22Rv1 (cell line): ENCODE measurements around the gene PPM1J.
"Not testable (repeated sequence)": the region's sequence is repeated elsewhere in the genome, so short reads cannot be mapped to it uniquely, and the experiment has no call there.

Experiments used
- H3K27ac ChIP-seq: fragments of 450-650 bp; 2 replicates; pipeline ENCODE4 v1.5.1; 2017
- ZFX ChIP-seq: fragments of 450-650 bp; IDR thresholded peaks from 2 replicates; pipeline ENCODE4 v1.6.1; 2017; ENCODE audit warnings: antibody characterized with exemption, borderline replicate concordance
- TF ChIP-seq, protein P1 (sequence below): fragments of 450-650 bp; IDR thresholded peaks from 2 replicates; pipeline ENCODE4 v1.5.1; 2017; ENCODE audit warnings: mild to moderate bottlenecking

The PPM1J gene

DNA sequence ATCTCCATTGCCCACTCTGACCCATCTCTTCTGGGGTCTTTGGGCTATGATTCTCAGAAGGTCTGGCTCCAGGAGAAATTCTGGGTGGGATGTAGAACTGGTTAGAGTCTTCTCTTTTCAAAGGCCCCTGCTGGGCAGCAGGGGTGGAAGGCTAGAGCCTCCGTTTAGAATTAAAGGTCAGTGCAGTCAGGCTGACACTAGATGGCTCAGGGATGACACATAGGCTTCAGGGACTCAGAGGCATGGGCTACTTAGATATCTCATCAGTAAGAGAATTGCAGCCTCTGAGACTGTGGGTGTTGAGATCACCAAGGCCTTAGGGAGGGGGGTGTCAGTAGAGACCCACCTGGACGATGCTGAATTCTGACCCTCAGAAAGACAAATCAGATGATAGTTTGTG is 12.6 kb upstream of the PPM1J start:
- H3K27ac ChIP-seq = no peak overlapping the region
- no peak for TF ChIP-seq ZFX
- TF ChIP-seq, protein P1, sequence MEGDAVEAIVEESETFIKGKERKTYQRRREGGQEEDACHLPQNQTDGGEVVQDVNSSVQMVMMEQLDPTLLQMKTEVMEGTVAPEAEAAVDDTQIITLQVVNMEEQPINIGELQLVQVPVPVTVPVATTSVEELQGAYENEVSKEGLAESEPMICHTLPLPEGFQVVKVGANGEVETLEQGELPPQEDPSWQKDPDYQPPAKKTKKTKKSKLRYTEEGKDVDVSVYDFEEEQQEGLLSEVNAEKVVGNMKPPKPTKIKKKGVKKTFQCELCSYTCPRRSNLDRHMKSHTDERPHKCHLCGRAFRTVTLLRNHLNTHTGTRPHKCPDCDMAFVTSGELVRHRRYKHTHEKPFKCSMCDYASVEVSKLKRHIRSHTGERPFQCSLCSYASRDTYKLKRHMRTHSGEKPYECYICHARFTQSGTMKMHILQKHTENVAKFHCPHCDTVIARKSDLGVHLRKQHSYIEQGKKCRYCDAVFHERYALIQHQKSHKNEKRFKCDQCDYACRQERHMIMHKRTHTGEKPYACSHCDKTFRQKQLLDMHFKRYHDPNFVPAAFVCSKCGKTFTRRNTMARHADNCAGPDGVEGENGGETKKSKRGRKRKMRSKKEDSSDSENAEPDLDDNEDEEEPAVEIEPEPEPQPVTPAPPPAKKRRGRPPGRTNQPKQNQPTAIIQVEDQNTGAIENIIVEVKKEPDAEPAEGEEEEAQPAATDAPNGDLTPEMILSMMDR = no peak

DNA sequence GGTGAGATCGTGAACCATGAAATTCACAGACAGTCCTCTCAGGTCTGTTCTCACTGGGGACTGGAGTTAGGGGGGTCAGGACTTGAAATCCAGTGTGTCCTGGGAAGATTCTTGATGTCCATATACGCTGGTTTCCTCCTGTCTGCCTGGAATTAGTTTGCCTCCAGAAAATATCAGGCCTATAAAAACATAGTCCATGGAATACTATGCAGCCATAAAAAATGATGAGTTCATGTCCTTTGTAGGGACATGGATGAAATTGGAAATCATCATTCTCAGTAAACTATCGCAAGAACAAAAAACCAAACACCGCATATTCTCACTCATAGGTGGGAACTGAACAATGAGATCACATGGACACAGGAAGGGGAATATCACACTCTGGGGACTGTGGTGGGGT is 9.1 kb upstream of the PPM1J start:
- not testable (repeated sequence) for H3K27ac ChIP-seq

DNA sequence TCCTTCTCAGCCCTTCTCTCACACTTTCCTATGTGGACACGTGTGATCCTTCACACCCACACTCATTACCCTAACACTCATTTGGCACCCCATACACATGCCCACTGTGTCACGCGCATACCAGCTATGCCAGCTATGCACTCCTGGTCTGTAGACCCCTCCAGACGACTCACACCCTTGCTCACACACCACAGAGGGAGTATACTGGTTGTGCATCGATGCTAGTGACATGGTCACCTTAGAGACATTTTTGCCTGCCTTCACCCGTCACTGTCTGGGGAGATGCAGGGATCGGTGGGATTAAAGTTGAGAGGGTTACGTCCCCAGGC is 8.3 kb upstream of the PPM1J start:
- TF ChIP-seq, protein P1 = no peak
- TF ChIP-seq ZFX = no peak
- H3K27ac ChIP-seq = no peak overlapping the region

DNA sequence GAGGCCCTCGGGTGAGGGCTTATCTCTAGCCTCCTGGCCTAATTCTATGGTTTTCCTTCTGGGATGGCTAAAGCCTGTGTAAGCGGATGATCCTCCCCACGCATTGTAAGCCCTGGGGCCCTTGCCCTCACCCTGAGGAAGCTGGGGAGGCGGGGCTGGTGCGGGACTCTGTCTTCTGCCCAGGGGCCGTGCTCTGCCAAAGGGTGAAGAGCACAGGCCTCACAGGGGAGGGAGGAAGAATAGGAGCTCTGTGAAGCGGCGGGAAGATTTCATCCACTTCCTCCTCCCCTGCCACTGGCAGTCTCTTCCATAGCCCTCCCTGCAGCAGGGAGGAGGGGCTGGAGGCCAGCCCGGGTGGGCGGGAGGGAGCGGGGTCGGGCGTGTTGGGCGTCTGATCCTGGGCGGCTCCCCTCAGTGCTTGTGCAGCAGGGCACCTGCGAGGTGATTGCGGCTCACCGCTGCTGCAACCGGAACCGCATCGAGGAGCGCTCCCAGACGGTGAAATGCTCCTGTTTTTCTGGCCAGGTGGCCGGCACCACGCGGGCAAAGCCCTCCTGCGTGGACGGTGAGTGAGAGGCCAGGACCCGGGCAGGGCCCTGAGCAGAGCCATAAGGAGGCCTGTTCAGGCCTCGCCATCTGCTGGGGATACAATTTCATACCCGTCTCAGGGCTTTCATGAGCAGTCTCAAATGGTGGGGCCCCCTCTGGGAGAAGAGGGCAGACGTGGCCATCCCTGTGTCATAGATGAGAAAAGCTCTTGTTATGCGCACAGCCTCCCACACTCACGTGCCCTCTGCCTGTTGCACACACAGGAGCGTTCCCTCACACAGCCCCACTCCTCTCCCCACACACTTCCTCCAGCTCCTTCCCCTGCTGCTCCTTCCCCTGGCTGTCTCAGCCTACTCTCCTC is 7.7 kb upstream of the PPM1J start:
- no peak overlapping the region for H3K27ac ChIP-seq
- TF ChIP-seq ZFX = no peak
- TF ChIP-seq, protein P1 = no peak

DNA sequence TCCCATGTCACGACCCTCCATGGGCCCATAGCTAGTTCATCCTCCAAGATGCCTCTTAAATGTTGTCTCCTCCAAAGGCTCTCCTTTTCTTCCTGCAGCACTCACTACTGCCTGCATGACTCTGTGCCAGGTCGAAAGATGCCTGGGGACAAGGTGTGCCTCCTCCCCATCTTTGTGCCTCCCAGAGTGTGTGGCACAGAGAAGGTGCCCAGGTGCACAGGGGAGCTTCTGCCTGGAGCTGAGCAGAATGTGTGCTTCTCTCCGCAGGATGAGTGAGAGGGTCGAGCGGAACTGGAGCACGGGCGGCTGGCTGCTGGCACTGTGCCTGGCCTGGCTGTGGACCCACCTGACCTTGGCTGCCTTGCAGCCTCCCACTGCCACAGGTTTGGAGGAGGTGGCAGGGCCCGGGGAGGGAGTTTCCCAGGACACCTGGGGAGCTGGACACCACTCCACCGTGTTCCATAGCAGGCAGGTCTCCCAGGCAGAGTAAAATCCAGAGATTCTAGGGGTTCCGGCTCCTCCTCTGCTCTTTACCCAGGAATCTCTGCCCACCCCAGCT is 6.9 kb upstream of the PPM1J start:
- no peak for TF ChIP-seq ZFX
- TF ChIP-seq, protein P1 = no peak
- no peak overlapping the region for H3K27ac ChIP-seq

DNA sequence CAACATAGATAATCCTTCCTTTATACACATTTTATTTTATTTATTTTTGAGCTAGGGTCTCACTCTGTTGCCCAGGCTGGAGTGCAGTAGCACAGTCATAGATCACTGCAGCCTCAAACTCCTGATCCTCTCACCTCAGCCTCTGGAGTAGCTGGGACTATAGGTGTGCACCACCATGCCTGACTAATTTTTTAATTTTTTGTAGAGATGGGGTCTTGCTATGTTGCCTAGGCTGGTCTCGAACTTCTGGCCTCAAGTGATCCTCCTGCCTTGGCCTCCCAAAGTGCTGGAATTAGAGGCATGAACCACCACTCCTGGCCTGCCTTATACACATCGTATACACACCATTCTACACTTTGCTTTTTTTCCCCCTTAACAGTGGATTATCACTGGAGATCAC is 6.2 kb upstream of the PPM1J start:
- not testable (repeated sequence) for H3K27ac ChIP-seq

DNA sequence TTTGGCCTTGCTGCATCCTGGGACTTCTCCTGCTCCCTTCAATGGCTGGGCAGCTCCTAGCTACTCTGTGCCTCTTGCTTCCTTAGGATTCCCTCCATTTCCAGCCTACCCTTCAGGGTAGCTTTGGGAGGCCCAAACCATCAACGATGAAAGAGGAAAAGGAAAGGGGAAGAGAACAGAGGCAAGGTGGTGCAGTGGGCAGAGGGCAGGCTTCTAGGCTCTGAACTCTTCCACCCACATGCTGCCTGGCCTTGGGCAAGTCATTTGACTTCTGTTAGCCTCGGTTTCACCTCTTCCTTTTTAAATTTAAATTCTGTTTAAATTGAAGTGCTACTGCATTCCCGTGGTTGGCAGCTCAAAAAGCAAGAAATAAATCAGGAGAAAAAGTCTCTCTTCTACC is 5.7 kb upstream of the PPM1J start:
- TF ChIP-seq, protein P1 = no peak
- no peak for TF ChIP-seq ZFX
- no peak overlapping the region for H3K27ac ChIP-seq

DNA sequence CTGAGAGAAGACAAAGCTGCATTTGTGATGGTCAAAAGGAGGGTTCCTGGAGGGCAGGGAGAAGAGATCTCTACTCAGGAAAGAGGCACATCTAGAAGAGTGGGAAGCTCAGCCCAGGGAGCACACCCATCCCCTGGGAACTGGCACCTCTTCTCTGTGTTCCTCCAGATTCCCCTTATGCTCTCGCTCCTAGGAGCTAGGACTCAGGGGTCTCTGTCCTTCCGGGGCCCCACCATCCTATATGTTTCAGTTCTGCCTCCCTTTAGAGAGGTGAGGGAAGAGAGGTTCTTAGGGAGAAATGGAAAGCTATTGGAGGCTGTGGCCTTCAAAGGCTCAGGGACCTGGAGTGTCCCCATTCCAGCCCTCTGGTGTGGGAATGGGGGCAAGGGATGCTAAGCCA is 4.6 kb upstream of the PPM1J start:
- TF ChIP-seq ZFX = no peak
- TF ChIP-seq, protein P1 = no peak
- H3K27ac ChIP-seq = no peak overlapping the region
